HL-60 (cell line): ENCODE measurements around the gene R3HDM1.

ENCODE experiments used
- DNase-seq, 2 experiments: peaks; one replicate each; pipeline ENCODE4 v3.0.0-alpha.2; 2010 to 2020; ENCODE audit warnings: low read depth in 1 of 2, low spot score in 1 of 2
- H3K27ac ChIP-seq: fragments of 250-450 bp; sonication (Bioruptor Pico); replicated peaks from 2 replicates; pipeline ENCODE4 v1.5.1; 2020; ENCODE audit warnings: mild to moderate bottlenecking, moderate library complexity
- H3K27me3 ChIP-seq: fragments of 250-450 bp; sonication (Bioruptor Pico); 2 replicates; pipeline ENCODE4 v1.5.1; 2021; ENCODE audit warnings: mild to moderate bottlenecking, moderate library complexity; ENCODE audit not compliant: insufficient read depth, poor library complexity, severe bottlenecking
- H3K4me3 ChIP-seq: replicated peaks from 2 replicates; pipeline ENCODE4 v1.5.1; 2011; ENCODE audit warnings: mild to moderate bottlenecking, control low read depth, low read length; ENCODE audit not compliant: insufficient read depth
- GABPA ChIP-seq: IDR thresholded peaks from 2 replicates; pipeline ENCODE4 v1.6.1; 2012; ENCODE audit warnings: low read depth
- POLR2AphosphoS5 ChIP-seq: IDR thresholded peaks from 2 replicates; pipeline ENCODE4 v1.6.1; 2012; ENCODE audit warnings: low read depth
- SPI1 ChIP-seq: IDR thresholded peaks from 2 replicates; pipeline ENCODE4 v1.6.1; 2012; ENCODE audit warnings: low read depth, mild to moderate bottlenecking, borderline replicate concordance
- TF ChIP-seq, protein P1 (sequence below): IDR thresholded peaks from one replicate; pipeline ENCODE4 v1.5.1; 2011; ENCODE audit warnings: low read length, control low read depth, inconsistent platforms; ENCODE audit not compliant: insufficient read depth
- TF ChIP-seq, protein P2 (sequence below): IDR thresholded peaks from 2 replicates; pipeline ENCODE4 v1.6.1; 2012; ENCODE audit warnings: low read depth; ENCODE audit not compliant: insufficient replicate concordance

R3HDM1 gene

DNA sequence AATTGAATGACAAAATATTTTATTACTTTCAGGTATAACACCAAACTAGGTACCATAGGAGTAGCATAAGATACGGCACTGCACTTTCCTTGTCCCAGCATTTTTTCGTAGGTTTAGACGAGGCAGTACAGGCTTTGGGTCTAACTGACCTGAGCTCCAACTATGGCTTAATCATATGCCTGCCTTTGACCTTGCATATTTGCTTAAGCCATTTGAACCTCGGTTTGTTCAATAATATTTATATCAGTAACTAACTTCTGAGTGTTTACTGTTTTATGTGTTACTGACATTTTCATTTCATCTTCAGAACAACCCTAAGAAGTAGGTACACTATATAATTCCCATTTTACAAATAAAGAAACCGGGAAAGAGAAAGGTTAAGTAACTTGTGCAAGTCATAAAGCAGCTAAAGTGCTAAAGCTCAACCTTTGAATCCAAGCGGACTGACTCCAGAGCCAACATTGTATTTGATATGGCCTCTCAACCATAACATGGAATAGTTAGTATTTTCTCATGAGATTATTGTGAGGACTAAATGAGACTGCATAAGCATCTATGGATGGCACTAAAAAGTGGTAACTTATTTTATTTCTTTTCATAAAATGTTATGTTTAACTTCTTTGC lies 104.0 kb downstream of the R3HDM1 start:
- no peak overlapping the region for H3K4me3 ChIP-seq
- TF ChIP-seq POLR2AphosphoS5 (no peak), GABPA (no peak), SPI1 (no peak)
- TF ChIP-seq, protein P1, sequence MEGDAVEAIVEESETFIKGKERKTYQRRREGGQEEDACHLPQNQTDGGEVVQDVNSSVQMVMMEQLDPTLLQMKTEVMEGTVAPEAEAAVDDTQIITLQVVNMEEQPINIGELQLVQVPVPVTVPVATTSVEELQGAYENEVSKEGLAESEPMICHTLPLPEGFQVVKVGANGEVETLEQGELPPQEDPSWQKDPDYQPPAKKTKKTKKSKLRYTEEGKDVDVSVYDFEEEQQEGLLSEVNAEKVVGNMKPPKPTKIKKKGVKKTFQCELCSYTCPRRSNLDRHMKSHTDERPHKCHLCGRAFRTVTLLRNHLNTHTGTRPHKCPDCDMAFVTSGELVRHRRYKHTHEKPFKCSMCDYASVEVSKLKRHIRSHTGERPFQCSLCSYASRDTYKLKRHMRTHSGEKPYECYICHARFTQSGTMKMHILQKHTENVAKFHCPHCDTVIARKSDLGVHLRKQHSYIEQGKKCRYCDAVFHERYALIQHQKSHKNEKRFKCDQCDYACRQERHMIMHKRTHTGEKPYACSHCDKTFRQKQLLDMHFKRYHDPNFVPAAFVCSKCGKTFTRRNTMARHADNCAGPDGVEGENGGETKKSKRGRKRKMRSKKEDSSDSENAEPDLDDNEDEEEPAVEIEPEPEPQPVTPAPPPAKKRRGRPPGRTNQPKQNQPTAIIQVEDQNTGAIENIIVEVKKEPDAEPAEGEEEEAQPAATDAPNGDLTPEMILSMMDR: no peak
- TF ChIP-seq, protein P2, sequence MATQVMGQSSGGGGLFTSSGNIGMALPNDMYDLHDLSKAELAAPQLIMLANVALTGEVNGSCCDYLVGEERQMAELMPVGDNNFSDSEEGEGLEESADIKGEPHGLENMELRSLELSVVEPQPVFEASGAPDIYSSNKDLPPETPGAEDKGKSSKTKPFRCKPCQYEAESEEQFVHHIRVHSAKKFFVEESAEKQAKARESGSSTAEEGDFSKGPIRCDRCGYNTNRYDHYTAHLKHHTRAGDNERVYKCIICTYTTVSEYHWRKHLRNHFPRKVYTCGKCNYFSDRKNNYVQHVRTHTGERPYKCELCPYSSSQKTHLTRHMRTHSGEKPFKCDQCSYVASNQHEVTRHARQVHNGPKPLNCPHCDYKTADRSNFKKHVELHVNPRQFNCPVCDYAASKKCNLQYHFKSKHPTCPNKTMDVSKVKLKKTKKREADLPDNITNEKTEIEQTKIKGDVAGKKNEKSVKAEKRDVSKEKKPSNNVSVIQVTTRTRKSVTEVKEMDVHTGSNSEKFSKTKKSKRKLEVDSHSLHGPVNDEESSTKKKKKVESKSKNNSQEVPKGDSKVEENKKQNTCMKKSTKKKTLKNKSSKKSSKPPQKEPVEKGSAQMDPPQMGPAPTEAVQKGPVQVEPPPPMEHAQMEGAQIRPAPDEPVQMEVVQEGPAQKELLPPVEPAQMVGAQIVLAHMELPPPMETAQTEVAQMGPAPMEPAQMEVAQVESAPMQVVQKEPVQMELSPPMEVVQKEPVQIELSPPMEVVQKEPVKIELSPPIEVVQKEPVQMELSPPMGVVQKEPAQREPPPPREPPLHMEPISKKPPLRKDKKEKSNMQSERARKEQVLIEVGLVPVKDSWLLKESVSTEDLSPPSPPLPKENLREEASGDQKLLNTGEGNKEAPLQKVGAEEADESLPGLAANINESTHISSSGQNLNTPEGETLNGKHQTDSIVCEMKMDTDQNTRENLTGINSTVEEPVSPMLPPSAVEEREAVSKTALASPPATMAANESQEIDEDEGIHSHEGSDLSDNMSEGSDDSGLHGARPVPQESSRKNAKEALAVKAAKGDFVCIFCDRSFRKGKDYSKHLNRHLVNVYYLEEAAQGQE: no peak
- H3K27me3 ChIP-seq: no peaks in the 10 kb centered on the region
- DNase-seq: no peak
- H3K27ac ChIP-seq: no peak overlapping the region

DNA sequence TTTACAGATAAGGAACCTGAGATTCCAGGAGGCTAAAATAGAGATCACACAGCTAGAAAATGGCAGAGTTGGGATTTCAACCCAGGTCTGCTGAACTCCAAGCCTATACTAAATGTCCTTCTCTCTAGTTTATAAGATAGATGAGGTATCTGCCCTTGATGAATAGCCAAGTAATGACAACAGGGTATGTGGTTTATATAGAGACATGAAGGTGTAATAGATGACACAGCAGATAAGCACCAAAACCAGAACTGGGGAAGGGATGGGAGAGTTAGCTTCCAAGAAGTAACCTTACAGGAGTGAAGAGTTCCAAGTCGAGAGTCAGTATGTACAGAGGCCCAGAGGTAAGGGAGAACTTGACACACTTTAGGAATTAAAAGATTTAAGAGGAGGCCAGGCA lies 105.7 kb downstream of the R3HDM1 start:
- TF ChIP-seq POLR2AphosphoS5: no peak
- TF ChIP-seq SPI1: no peak
- TF ChIP-seq, protein P2: no peak
- TF ChIP-seq GABPA: no peak
- TF ChIP-seq, protein P1: no peak
- no peak for DNase-seq
- no peak overlapping the region for H3K4me3 ChIP-seq
- no peaks in the 10 kb centered on the region for H3K27me3 ChIP-seq
- no peak overlapping the region for H3K27ac ChIP-seq

DNA sequence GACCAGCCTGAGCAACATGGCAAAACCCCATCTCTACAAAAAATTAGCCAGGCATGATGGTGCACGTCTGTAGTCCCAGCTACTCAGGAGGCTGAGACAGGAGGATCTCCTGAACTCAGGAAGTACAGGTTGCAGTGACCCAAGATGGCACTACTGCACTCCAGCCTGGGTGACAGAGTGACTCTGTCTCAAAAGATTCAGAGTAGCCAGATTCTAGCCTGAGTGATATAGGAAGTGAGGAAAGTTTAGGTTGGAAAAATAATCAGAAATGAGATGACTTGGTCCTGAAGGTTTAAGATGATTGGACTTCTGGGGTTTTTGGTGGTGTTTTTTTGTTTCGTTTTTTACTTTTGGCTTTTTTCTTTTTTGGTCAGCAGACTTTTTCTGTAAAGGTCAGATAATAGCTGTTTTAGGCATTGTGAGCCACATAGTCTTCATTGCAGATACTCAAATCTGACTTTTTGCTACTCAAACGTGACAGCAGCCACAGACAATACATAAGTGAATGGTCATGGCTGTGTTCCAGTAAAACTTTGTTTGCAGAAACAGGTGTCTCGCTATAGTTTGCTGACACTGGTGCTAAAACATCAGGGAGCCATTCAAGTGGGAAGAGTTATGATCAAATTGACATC lies 106.3 kb downstream of the R3HDM1 start:
- Histone ChIP-seq H3K27me3 (no peaks in the 10 kb centered on the region), H3K27ac (no peak overlapping the region), H3K4me3 (no peak overlapping the region)
- TF ChIP-seq, protein P2: no peak
- TF ChIP-seq SPI1: no peak
- no peak for TF ChIP-seq GABPA
- TF ChIP-seq POLR2AphosphoS5: no peak
- TF ChIP-seq, protein P1: no peak
- DNase-seq: no peak
